PC-3 (cell line): ENCODE results near the gene KIF2A. TPM values are rescaled to one million over a fixed set of nuclear protein-coding genes. Genes with fewer than 3 reads are reported as not detected.

Experiments used
- ATAC-seq: fragments of 200-7000 bp; cut with Tn5 transposase; 2 replicates; pipeline ENCODE4 v1.9.1; 2020; ENCODE audit warnings: mild to moderate bottlenecking, moderate library complexity
- BruUV-seq: library from RNA; stranded (reverse); fragments of 400-500 nt; replicated peaks from 2 replicates; lab custom pipeline; 2021; lab: Mats Ljungman, UMichigan
- CTCF ChIA-PET: fragments of 300-600 bp; sonication (Branson Sonifier 250); formaldehyde crosslinking; loops from one replicate; lab custom pipeline; 2022; ENCODE audit warnings: antibody characterized with exemption; lab: Charles Lee
- POLR2A ChIA-PET: fragments of 300-600 bp; sonication (Branson Sonifier 250); formaldehyde crosslinking; loops from one replicate; lab custom pipeline; 2022; ENCODE audit warnings: antibody characterized with exemption; ENCODE audit not compliant: unreplicated experiment; lab: Charles Lee
- DNase-seq: peaks from one replicate; pipeline ENCODE4 v3.0.0-alpha.2; 2015
- H2AFZ ChIP-seq: fragments of 300-600 bp; sonication (generic); 2 replicates; pipeline ENCODE4 v1.6.0; 2016; ENCODE audit warnings: antibody characterized with exemption, low read length
- H3F3A ChIP-seq: fragments of 300-600 bp; sonication (generic); one replicate; pipeline ENCODE4 v1.6.0; 2017; ENCODE audit warnings: antibody characterized with exemption, low read length, control low read depth, mild to moderate bottlenecking; ENCODE audit not compliant: unreplicated experiment
- H3K27ac ChIP-seq: fragments of 300-600 bp; sonication (generic); 2 replicates; pipeline ENCODE4 v1.5.1; 2016; ENCODE audit warnings: mild to moderate bottlenecking, low read length
- H3K27me3 ChIP-seq: fragments of 300-600 bp; sonication (generic); 2 replicates; pipeline ENCODE4 v1.6.1; 2016; ENCODE audit warnings: low read length, mixed read lengths
- H3K36me3 ChIP-seq: fragments of 300-600 bp; sonication (generic); 2 replicates; pipeline ENCODE4 v1.6.1; 2016; ENCODE audit warnings: low read depth, mixed run types, low read length, mixed read lengths
- H3K4me1 ChIP-seq: fragments of 300-600 bp; sonication (generic); 2 replicates; pipeline ENCODE4 v1.5.1; 2016; ENCODE audit warnings: low read length; ENCODE audit not compliant: insufficient read depth
- H3K4me2 ChIP-seq: fragments of 300-600 bp; sonication (generic); 2 replicates; pipeline ENCODE4 v1.6.0; 2016; ENCODE audit warnings: low read length
- H3K4me3 ChIP-seq: fragments of 300-600 bp; sonication (generic); 2 replicates; pipeline ENCODE4 v1.5.1; 2016; ENCODE audit warnings: mild to moderate bottlenecking, low read length, mixed read lengths
- H3K79me2 ChIP-seq: fragments of 300-600 bp; sonication (generic); 2 replicates; pipeline ENCODE4 v1.6.1; 2017; ENCODE audit warnings: low read length, mixed read lengths
- H3K9ac ChIP-seq: fragments of 300-600 bp; sonication (generic); 2 replicates; pipeline ENCODE4 v1.6.0; 2016; ENCODE audit warnings: mild to moderate bottlenecking, low read length
- H3K9me2 ChIP-seq: fragments of 300-600 bp; sonication (generic); replicated peaks from 2 replicates; pipeline ENCODE4 v1.6.1; 2016; ENCODE audit warnings: mixed run types, low read length, mixed read lengths
- H3K9me3 ChIP-seq: fragments of 300-600 bp; sonication (generic); 2 replicates; pipeline ENCODE4 v1.6.1; 2016; ENCODE audit warnings: low read length, mixed read lengths
- H4K20me1 ChIP-seq: fragments of 300-600 bp; sonication (generic); 2 replicates; pipeline ENCODE4 v1.6.1; 2016; ENCODE audit warnings: low read length, mixed read lengths
- EZH2 ChIP-seq: fragments of 300-600 bp; sonication (generic); IDR thresholded peaks from one replicate; pipeline ENCODE4 v1.6.1; 2017; ENCODE audit warnings: antibody characterized with exemption, mild to moderate bottlenecking, low read length; ENCODE audit not compliant: unreplicated experiment
- EZH2phosphoT487 ChIP-seq: fragments of 300-600 bp; sonication (generic); IDR thresholded peaks from 2 replicates; pipeline ENCODE4 v1.6.1; 2018; ENCODE audit warnings: mild to moderate bottlenecking, antibody characterized with exemption, low read length, borderline replicate concordance
- intact Hi-C: fragments of 100-400 bp; cut with micrococcal nuclease; formaldehyde crosslinking; loops from 2 replicates; pipeline ENCODE4 v1.9.0; 2023
- total RNA-seq: library from RNA; depleted of rRNA; stranded (reverse); fragments of >200 nt; gene quantifications from 2 replicates; pipeline ENCODE4 v1.2.3, GENCODE V29; 2014
- TF ChIP-seq, protein P1 (sequence below): fragments of 300-600 bp; sonication (generic); conservative IDR thresholded peaks from 2 replicates; pipeline ENCODE4 v1.5.1; 2017; ENCODE audit warnings: antibody characterized with exemption, low read depth, mild to moderate bottlenecking, low read length

The KIF2A gene
- total RNA-seq, 1 experiment from 2014 or later, result 26.4 TPM

DNA sequence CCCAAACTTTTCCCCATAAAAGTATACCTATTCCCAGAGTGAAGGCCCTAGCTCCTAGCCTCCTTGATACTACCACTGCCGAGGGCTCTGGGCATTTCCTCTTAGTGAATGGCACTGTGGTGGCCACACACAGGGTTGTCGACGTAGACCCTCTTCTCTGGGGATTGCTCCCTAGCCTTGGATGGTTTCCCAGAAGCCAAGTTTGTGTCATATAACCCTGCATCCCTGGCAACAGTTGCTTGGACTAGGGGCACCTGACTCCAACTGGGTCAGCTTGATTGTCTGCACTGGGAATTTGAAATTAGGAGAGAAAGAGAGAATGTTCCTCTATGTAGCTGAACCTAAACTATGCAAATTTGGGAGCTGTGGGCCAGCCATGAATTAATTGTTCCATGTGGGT, 32.3 kb upstream of the KIF2A start:
- Histone ChIP-seq H3K36me3 (no peaks in the 10 kb centered on the region), H3K9ac (no peak overlapping the region), H3K4me1 (peaks cover 18% of the 10 kb centered on the region), H4K20me1 (no peaks in the 10 kb centered on the region), H3K27me3 (no peaks in the 10 kb centered on the region), H3F3A (no peaks in the 10 kb centered on the region), H3K4me3 (no peak overlapping the region), H3K27ac (no peak overlapping the region), H3K79me2 (no peaks in the 10 kb centered on the region), H3K9me2 (no peaks in the 10 kb centered on the region), H3K4me2 (no peak overlapping the region), H2AFZ (no peak overlapping the region), H3K9me3 (no peaks in the 10 kb centered on the region)
- CTCF ChIA-PET, result no interaction called here
- DNase-seq (no peak), ATAC-seq (no peak)
- intact Hi-C loops, result no loop called here
- no peak for TF ChIP-seq EZH2phosphoT487
- TF ChIP-seq EZH2, result no peak
- TF ChIP-seq, protein P1, sequence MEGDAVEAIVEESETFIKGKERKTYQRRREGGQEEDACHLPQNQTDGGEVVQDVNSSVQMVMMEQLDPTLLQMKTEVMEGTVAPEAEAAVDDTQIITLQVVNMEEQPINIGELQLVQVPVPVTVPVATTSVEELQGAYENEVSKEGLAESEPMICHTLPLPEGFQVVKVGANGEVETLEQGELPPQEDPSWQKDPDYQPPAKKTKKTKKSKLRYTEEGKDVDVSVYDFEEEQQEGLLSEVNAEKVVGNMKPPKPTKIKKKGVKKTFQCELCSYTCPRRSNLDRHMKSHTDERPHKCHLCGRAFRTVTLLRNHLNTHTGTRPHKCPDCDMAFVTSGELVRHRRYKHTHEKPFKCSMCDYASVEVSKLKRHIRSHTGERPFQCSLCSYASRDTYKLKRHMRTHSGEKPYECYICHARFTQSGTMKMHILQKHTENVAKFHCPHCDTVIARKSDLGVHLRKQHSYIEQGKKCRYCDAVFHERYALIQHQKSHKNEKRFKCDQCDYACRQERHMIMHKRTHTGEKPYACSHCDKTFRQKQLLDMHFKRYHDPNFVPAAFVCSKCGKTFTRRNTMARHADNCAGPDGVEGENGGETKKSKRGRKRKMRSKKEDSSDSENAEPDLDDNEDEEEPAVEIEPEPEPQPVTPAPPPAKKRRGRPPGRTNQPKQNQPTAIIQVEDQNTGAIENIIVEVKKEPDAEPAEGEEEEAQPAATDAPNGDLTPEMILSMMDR, result no peak
- POLR2A ChIA-PET, result no interaction called here
- BruUV-seq, result no TSS peak

DNA sequence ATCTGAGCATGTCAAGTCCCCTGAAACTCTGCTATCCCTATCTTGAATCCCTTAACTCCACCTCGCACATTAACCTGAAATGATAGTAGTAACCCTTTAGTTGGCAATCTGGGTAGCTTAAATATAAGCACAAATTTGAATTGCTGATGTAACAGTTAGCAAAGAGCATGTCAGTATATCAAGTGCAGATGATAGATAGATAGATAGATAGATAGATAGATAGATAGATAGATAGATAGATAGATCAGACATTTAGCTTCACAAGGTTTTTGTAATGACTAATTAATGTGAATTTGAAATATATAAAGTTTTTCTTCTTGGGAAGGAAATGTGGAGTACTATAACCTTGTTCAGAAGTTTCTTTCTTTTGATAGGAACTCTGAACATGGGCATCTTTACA, 30.4 kb upstream of the KIF2A start:
- peaks cover 12% of the 10 kb centered on the region for H3K4me1 ChIP-seq
- H3K36me3 ChIP-seq, result no peaks in the 10 kb centered on the region
- H3K4me2 ChIP-seq, result no peak overlapping the region
- BruUV-seq, result no TSS peak
- no peak overlapping the region for H3K27ac ChIP-seq
- CTCF ChIA-PET, result no interaction called here
- POLR2A ChIA-PET, result no interaction called here
- ATAC-seq, result no peak
- H4K20me1 ChIP-seq, result no peaks in the 10 kb centered on the region
- TF ChIP-seq EZH2phosphoT487, result no peak
- TF ChIP-seq, protein P1, result no peak
- no peak for TF ChIP-seq EZH2
- H3K9me2 ChIP-seq, result no peaks in the 10 kb centered on the region
- DNase-seq, result no peak
- no peak overlapping the region for H3K9ac ChIP-seq
- no peak overlapping the region for H3K4me3 ChIP-seq
- H3K79me2 ChIP-seq, result no peaks in the 10 kb centered on the region
- H3F3A ChIP-seq, result no peaks in the 10 kb centered on the region
- intact Hi-C loops, result no loop called here
- H2AFZ ChIP-seq, result no peak overlapping the region
- no peaks in the 10 kb centered on the region for H3K9me3 ChIP-seq
- H3K27me3 ChIP-seq, result no peaks in the 10 kb centered on the region

DNA sequence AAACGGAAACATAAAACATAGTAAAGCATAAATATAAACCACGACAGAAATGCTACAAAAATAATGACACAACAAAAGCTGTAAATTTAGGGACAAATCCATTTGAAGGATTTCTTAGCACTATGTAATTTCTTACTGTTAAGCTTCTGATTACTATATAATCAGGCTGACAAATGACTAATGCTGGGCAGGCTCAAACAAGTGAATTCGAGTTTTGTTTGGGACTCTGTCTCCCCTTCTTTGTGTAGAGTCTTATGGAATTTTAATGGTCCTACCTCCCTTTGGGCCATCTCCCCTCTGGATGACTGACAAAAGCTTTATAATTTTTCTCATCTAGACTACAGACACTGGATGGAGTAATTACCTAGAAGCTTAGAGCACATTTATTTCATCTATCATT, 24.6 kb upstream of the KIF2A start:
- intact Hi-C loops, result no loop called here
- H3K27ac ChIP-seq, result no peak overlapping the region
- H3K36me3 ChIP-seq, result no peaks in the 10 kb centered on the region
- no peaks in the 10 kb centered on the region for H4K20me1 ChIP-seq
- H3K4me1 ChIP-seq, result peaks cover 12% of the 10 kb centered on the region
- H3K27me3 ChIP-seq, result no peaks in the 10 kb centered on the region
- H3K9me3 ChIP-seq, result no peaks in the 10 kb centered on the region
- ChIA-PET POLR2A (no interaction called here), CTCF (interaction anchor here (0.5 kb wide), 1 partner anchor 15 kb away, joined by 5 read pairs; no protein-coding TSS in a partner anchor)
- no peak for ATAC-seq
- H2AFZ ChIP-seq, result no peak overlapping the region
- TF ChIP-seq EZH2 (no peak), EZH2phosphoT487 (no peak)
- TF ChIP-seq, protein P1, result no peak
- no peak overlapping the region for H3K9ac ChIP-seq
- DNase-seq, result no peak
- no peak overlapping the region for H3K4me3 ChIP-seq
- no peaks in the 10 kb centered on the region for H3K79me2 ChIP-seq
- no TSS peak for BruUV-seq
- H3K4me2 ChIP-seq, result no peak overlapping the region
- H3K9me2 ChIP-seq, result no peaks in the 10 kb centered on the region
- no peaks in the 10 kb centered on the region for H3F3A ChIP-seq
